Anterior cingulate cortex (tissue), 58 donors: ENCODE data around the gene TBC1D17.
"Not testable (repeated sequence)": the region's sequence is repeated elsewhere in the genome, so short reads cannot be mapped to it uniquely, and the experiment has no call there.

ENCODE experiments used
- DNase-seq, 58 donors: peaks; one replicate each; lab custom pipeline; 2025; lab: John Stamatoyannopoulos, UW

The TBC1D17 gene

DNA sequence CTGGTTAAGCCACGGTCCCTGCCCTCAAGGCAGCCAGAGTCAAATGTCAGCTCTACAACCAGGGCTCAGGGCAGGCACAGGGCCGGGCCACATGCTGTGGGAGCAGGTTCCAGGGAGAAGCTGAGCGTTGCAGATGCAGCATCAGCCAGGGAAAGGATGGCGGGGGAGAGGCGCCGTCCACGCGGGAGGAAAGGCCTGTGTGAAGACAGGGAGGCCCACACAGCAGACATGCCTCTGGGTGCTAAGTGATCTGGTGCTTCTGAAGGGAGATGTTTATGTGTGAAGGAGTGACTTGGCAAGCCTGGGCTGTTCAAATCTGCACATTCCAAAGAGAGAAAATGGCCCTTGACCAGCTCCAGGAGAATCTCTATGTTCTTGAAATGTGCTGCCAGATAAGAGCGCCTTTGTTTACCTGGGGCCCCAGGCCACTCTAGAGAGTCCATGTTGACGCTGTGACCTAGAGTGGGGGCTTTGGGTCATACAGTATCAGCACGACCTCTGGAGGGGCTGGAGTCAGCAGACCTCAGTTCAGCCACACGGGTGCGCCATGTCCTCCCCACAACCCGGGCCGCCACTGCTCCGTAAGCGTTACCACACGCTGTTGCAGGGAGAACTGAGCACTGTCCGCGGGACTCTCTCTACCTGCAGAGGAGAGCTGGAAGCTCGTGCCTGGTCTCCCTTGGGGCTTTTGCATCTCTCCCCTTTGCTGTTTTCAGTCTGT, 35.6 kb downstream of the TBC1D17 start:
- peak in 36 of 58 donors; percentile 6 to 83 (median 35) for DNase-seq

- DNase-seq, result no peak
These were observed 36.2 kb downstream of the TBC1D17 start for GRCh38 chr19:49913720-49914119.

DNA sequence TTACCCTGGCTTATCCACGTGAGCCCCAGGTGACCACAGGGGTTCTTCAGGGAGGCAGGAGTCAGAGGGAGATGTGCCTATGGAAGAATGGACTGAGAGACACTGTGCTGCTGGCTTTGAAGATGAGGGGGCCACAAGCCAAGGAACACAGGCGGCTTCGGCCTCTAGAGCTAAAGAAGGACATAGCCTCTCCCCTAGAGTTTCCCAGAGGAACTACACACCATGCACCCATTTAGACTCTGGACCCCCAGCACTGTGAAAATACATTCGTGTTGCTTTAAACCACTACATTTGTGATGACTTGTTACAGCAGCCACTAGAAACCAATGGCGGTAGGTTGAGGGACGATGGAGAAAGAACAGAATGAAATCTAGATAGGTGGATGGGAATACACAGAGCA, 37.8 kb downstream of the TBC1D17 start:
- DNase-seq, result no peak

- DNase-seq, result peak in 4 of 58 donors; percentile 2 to 35 (median 11)
These were observed 39.6 kb downstream of the TBC1D17 start for GRCh38 chr19:49916839-49917733.

DNA sequence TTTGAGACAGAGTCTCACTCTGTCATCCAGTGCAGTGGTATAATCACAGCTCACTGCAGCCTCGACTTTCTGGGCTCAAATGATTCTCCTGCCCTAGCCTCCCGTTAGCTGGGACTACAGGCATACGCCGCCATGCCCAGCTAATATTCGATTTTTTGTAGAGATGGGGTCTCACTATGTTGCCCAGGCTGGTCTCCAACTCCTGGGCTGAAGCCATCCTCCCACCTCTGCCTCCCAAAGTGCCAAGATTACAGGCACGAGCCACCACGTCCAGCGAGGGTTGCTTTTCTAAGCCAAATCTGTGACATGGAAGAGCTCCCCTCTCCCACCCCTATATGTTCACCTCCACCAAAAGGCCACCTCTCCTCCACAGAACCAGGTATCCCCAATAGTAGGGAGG, 40.6 kb downstream of the TBC1D17 start:
- no peak for DNase-seq

- DNase-seq, result no peak
These were observed 43.3 kb downstream of the TBC1D17 start for GRCh38 chr19:49920624-49921363.

GRCh38 chr19:49921871-49922795, 44.6 kb downstream of the TBC1D17 start:
- no peak for DNase-seq

DNA sequence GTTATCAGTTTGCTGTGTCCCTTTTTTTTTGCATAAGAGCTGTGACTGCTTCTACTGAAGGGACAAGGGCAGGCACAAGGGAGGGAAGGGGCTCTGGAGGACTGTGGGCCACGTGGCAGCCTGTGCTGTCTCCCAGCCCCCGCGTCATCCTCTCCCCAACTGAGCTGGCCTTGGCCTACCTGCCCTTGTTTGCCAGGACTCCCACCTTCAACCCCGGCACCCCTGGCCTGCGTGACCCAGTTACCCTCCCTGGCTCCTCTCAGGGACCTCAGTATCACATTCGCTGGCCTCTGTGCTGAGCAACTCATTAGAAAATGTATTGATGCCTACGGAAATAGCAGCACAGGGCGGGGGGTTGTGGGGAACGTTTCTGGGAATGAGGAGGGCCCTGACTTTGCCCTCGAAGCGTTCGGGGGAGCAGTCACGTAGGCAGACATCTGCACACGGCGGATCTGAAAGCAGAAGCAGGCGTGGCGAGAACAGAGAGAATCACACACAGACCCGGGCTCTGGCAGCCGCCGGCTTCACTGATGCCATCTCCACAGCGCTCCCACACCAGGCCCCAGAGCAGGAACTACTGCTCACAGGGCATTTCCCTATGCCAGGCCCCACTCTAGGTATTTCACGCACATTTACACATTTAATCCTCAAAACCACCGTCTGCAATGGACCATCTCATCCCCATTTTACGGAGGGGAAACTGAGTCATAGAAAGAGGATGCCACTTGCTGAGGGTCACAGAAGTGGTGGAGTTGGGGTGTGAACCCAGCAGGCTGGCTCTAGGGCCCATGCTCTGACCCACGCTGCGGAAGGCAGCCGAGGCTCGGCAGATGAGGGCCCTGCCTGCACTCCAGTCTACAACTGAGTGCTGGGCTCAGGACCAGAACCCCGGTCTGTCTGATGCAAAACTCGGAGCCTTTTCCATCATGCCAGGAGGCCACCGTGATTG, 45.8 kb downstream of the TBC1D17 start:
- DNase-seq, result peak in 1 of 58 donors; percentile 23

DNA sequence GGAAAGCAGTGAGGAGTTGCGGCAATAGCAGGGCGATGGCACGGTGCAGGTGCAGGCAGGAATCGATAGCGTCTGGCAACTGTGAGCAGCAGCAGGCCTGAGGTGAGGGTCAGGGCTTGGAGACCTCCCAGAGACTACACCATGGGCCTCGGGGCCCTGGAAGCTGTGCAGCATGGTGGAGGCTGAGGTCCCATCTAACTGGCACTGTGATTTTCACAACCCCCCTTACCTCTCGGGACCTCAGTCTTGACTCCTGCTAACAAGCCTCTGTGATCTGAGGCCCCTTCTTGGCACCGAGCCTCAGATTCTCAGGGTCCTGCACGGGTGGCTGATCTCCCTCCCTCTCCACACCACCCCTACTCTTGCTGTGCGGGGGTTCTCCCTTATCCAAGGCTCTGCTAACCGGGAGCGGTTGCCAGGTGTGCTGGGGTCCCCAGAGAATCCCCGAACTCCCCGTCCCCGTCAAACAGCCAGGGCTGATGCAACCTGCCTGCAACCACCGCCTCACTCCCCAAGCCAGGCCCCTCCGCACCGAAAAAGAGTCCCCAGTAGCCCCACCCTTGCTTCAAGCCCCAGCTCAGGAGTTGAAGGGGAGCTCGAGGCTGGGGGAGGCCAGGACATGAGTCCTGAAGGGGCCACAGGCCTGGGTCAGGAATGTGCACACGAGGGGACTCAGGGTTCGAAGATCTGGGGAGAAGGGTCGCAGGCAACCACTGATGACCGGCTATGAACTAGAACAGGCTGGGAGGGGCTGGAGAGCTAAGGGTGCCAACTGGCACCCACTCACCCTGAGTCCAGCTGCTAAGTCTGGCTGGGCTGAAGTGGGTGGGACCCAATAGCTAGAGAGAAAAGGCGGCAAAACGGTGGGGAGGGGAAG, 46.7 kb downstream of the TBC1D17 start:
- DNase-seq, result no peak

DNA sequence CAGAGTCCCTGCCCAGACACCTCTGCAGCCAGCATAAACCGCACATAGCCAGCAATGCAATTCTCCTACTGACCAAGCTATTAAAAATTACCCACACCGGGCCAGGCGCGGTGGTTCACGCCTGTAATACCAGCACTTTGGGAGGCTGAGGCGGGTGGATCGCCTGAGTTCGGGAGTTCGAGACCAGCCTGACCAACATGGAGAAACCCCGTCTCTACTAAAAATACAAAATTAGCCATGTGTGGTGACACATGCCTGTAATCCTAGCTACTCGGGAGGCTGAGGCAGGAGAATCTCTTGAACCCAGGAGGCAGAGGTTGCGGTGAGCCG, 47.3 kb downstream of the TBC1D17 start:
- DNase-seq, result not testable (repeated sequence)

- no peak for DNase-seq
These were observed 48.0 kb downstream of the TBC1D17 start for GRCh38 chr19:49925486-49925885.

DNA sequence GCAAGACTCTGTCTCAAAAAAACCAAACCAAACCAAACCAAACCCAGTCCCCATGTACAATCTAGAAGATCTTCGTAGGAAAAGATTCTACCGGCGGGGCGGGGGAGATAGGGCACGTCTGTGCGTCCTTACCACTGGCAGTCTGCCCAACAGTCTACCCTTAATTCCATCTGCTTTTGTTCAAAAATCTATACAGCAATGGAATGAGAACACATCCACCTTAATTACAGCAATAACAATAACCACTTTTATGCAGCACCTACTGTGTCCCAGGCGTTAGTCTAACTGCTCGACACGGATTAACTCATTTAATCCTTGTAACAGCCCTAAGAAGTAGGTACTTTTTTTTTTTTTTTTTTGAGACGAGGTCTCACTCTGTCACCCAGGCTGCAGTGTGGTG, 49.0 kb downstream of the TBC1D17 start:
- no peak for DNase-seq

DNA sequence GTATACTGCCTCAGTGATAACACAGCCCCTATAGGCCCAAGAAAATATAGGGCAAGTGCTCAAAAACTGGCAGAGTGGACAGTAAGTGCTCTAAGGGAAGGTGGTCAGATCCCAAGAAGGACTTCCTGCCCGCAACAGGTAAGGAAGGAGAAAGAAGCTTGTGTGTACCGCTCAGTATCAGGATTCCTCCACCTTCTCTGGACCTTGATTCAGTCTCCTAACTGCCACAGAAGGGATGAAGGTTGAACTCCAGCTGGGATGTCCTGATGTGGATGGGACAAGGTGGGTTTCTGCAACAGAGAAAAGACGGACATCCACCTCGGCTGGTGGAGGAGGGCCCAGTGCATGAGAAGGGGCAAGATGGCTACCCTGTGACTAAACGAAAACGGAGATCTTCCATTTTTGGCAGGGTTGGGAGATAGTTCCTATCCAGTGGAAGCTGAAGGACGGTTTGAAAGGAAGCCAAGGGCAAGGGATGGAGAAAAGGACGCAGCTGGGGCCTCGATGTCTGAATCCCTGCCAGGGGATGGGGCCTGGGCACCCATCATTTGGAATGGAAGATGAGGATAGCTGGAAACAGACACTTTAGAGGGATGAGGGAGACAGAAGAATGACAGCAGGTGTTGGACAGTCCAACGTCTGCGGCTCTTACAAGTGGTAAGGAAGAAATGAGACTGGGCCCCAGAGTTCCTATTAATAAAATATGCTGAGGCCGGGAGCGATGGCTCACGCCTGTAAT, 50.2 kb downstream of the TBC1D17 start:
- DNase-seq, result no peak

GRCh38 chr19:49929121-49929610, 51.7 kb downstream of the TBC1D17 start, which contains the start of the genes ATF5 and NUP62:
Gene ATF5 (plus strand): TSS chr19:49929205. CDS start chr19:49930851, 1,646 bp downstream.
Gene NUP62 (minus strand): TSS chr19:49929504. CDS start chr19:49909807, 19,697 bp downstream.
- peak in 55 of 58 donors; percentile 70 to 93 (median 85) for DNase-seq

DNA sequence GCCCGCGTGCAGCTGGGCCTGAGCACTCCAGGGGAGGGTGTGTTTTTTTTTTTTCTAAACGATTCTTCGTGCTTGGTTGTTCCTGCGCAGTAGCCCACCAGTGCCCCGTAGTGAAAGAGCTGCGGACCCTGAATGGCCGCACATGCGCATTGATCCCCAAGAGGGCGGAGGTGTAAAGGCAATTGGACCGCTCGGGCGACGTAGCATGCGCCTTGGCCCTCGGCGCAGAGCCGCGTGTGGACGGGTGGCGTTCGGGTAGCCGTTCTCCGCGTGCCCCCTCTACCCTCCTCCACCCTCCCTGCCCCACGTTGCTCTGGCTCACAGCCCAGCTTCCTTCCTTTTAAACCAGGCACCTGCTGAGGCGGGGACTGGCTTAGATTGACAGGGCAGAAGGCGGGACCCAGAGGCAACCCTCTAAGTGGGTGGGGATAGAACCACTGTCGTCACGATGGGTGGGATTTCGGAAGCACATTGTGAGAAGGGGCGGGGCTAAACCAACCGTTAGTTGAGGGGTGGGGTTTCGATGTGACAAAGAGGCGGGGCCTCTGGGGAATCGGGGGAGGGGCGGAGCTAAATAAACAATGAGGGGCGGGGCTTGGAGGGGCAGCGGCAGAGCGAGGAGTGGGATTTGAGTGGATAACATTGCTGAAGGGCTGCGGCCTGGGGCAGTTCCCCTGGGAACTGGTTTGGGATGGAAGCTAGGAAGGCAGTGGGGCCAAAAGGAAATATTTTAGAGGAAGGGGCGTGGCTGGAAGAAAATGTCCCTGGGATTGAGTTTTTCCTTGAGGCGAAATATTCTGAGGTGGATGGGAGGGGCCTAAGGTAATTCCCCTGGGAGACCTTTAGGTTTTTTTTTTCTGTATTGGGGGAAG, 52.3 kb downstream of the TBC1D17 start:
- peak; percentile 70 to 97 (median 93) for DNase-seq
